Panc1 (cell line): ENCODE data around the gene HNRNPR. TPM values are rescaled to one million over a fixed set of nuclear protein-coding genes. Genes with fewer than 3 reads are reported as not detected.

ENCODE experiments used
- ATAC-seq: fragments of 200-7000 bp; cut with Tn5 transposase; 2 replicates; pipeline ENCODE4 v1.9.1; 2020; ENCODE audit warnings: mild to moderate bottlenecking, moderate library complexity
- BruUV-seq: library from RNA; stranded (reverse); fragments of 400-500 nt; replicated peaks from 2 replicates; lab custom pipeline; 2021; lab: Mats Ljungman, UMichigan
- CTCF ChIA-PET: fragments of 300-600 bp; sonication (Branson Sonifier 250); formaldehyde crosslinking; loops from one replicate; lab custom pipeline; 2022; ENCODE audit warnings: antibody characterized with exemption; lab: Charles Lee
- POLR2A ChIA-PET: fragments of 300-600 bp; sonication (Branson Sonifier 250); formaldehyde crosslinking; loops from one replicate; lab custom pipeline; 2022; ENCODE audit warnings: antibody characterized with exemption; lab: Charles Lee
- DNase-seq: peaks from one replicate; pipeline ENCODE4 v3.0.0-alpha.2; 2010; ENCODE audit warnings: low read depth, low spot score
- H3K27ac ChIP-seq: 2 replicates; pipeline ENCODE4 v1.5.1; 2011; ENCODE audit warnings: mild to moderate bottlenecking, low read length, inconsistent platforms
- H3K27me3 ChIP-seq: fragments of 200-500 bp; sonication (Bioruptor generic); 2 replicates; pipeline ENCODE4 v1.6.0; 2014; ENCODE audit warnings: low read length, inconsistent platforms; ENCODE audit not compliant: control insufficient read depth, insufficient read depth
- H3K36me3 ChIP-seq: fragments of 200-500 bp; sonication (Bioruptor generic); 2 replicates; pipeline ENCODE4 v1.5.1; 2014; ENCODE audit warnings: inconsistent platforms, mild to moderate bottlenecking, low read length, moderate library complexity; ENCODE audit not compliant: control insufficient read depth, insufficient read depth
- H3K4me1 ChIP-seq: 2 replicates; pipeline ENCODE4 v1.5.1; 2011; ENCODE audit warnings: inconsistent platforms, mild to moderate bottlenecking, low read length, moderate library complexity; ENCODE audit not compliant: control insufficient read depth, insufficient read depth
- H3K4me3 ChIP-seq, 2 experiments: 2 replicates each; pipeline ENCODE4 v1.5.1; 2011 to 2012; ENCODE audit warnings: low read depth in 2 of 2, low read length in 2 of 2, mild to moderate bottlenecking in 2 of 2, inconsistent platforms in 1 of 2, moderate library complexity in 1 of 2
- H3K9me3 ChIP-seq: fragments of 200-500 bp; sonication (Bioruptor generic); 2 replicates; pipeline ENCODE4 v1.5.1; 2014; ENCODE audit warnings: low read depth, mild to moderate bottlenecking, inconsistent platforms, low read length, moderate library complexity; ENCODE audit not compliant: control insufficient read depth, insufficient read depth
- CTCF ChIP-seq: fragments of 450-650 bp; IDR thresholded peaks from 2 replicates; pipeline ENCODE4 v1.5.1; 2017; ENCODE audit warnings: mild to moderate bottlenecking
- POLR2AphosphoS5 ChIP-seq: IDR thresholded peaks from 2 replicates; pipeline ENCODE4 v1.6.1; 2012; ENCODE audit warnings: mild to moderate bottlenecking, low read depth, low read length, moderate library complexity
- REST ChIP-seq, 2 experiments: IDR thresholded peaks; 2 replicates each; pipeline ENCODE4 v1.6.1; 2011 to 2012; ENCODE audit warnings: low read depth in 2 of 2, control low read depth in 1 of 2, low read length in 1 of 2, mild to moderate bottlenecking in 1 of 2, moderate library complexity in 1 of 2; ENCODE audit not compliant: insufficient read depth in 1 of 2
- SIN3A ChIP-seq: IDR thresholded peaks from 2 replicates; pipeline ENCODE4 v1.6.1; 2012; ENCODE audit warnings: low read depth, mild to moderate bottlenecking, low read length, moderate library complexity, borderline replicate concordance; ENCODE audit not compliant: insufficient read depth
- TCF7L2 ChIP-seq: IDR thresholded peaks from 2 replicates; pipeline ENCODE4 v1.6.1; 2011; ENCODE audit warnings: mild to moderate bottlenecking, low read depth, low read length, inconsistent platforms
- in situ Hi-C: cut with HindIII; loops from 2 replicates; pipeline ENCODE4 v1.10.0; 2016; ENCODE audit warnings: low sequenced_read_pairs, low pct_unique_long_range_greater_than_20kb
- intact Hi-C: fragments of 100-400 bp; cut with micrococcal nuclease; formaldehyde crosslinking; loops from one replicate; pipeline ENCODE4 v1.10.0; 2022; ENCODE audit not compliant: unreplicated experiment
- total RNA-seq: library from RNA; stranded (reverse); gene quantifications from one replicate; pipeline ENCODE4 v1.2.1, GENCODE V29; 2021; ENCODE audit not compliant: unreplicated experiment

The HNRNPR gene
- total RNA-seq, 1 experiment from 2014 or later: 173 TPM

- in situ Hi-C loops (no loop called here), intact Hi-C loops (loop anchor here (10.0 kb wide), 2 partner anchors 54 to 304 kb away; partner anchors contain the start of gene LACTBL1)
- BruUV-seq: no TSS peak
- TF ChIP-seq POLR2AphosphoS5 (no peak), CTCF (no peak), TCF7L2 (no peak), SIN3A (no peak), REST (IDR thresholded peaks at IDR 0.05; ENCODE audit: insufficient read depth in 1 of 2, low read depth in 2 of 2, low read length in 1 of 2) (no peak)
- ChIA-PET POLR2A (interaction anchor here (0.5 kb wide), 2 partner anchors 16 to 68 kb away, joined by 5 to 6 read pairs; no protein-coding TSS in a partner anchor), CTCF (no interaction called here)
- DNase-seq (no peak), ATAC-seq (no peak)
- H3K27me3 ChIP-seq: no peaks in the 10 kb centered on the region
- peaks cover 36% of the 10 kb centered on the region for H3K36me3 ChIP-seq
- H3K4me1 ChIP-seq: peaks cover 20% of the 10 kb centered on the region
- H3K9me3 ChIP-seq: no peaks in the 10 kb centered on the region
- peak overlapping the region; percentile 31; the same call in 1 of the 2 replicates for H3K27ac ChIP-seq
- H3K4me3 ChIP-seq: no peak overlapping the region
Measured at GRCh38 chr1:23278717-23279116, 65.4 kb downstream of the HNRNPR start.

- BruUV-seq: no TSS peak
- in situ Hi-C loops: no loop called here
- no peak overlapping the region for H3K27ac ChIP-seq
Measured at GRCh38 chr1:23276531-23276930, 67.6 kb downstream of the HNRNPR start.

More at GRCh38 chr1:23276531-23276930, 67.6 kb downstream of the HNRNPR start:
- peaks cover 14% of the 10 kb centered on the region for H3K36me3 ChIP-seq
- H3K27me3 ChIP-seq: no peaks in the 10 kb centered on the region
- peak; percentile 56; the same call in 1 of the 2 replicates for ATAC-seq
- TF ChIP-seq POLR2AphosphoS5: no peak
- TF ChIP-seq TCF7L2: no peak
- TF ChIP-seq CTCF: no peak
- no peak for TF ChIP-seq REST (IDR thresholded peaks at IDR 0.05; ENCODE audit: insufficient read depth in 1 of 2, low read depth in 2 of 2, low read length in 1 of 2)
- no peak for TF ChIP-seq SIN3A
- no peak for DNase-seq
- ChIA-PET POLR2A (interaction anchor here (0.6 kb wide), 2 partner anchors 41 to 225 kb away, joined by 4 to 5 read pairs; no protein-coding TSS in a partner anchor), CTCF (no interaction called here)
- peaks cover 10% of the 10 kb centered on the region for H3K4me1 ChIP-seq
- no peaks in the 10 kb centered on the region for H3K9me3 ChIP-seq
- no peak overlapping the region for H3K4me3 ChIP-seq
- intact Hi-C loops: loop anchor here (10.0 kb wide), 2 partner anchors 52 to 302 kb away; partner anchors contain the start of gene LACTBL1
